H7 (cell line): ENCODE results near the gene CPXM2. TPM values are rescaled to one million over a fixed set of nuclear protein-coding genes. Genes with fewer than 3 reads are reported as not detected.
"Not testable (repeated sequence)": the region's sequence is repeated elsewhere in the genome, so short reads cannot be mapped to it uniquely, and the experiment has no call there.

Experiments
- DNase-seq: peaks from one replicate; pipeline ENCODE4 v3.0.0; 2012
- H3K27me3 ChIP-seq: 2 replicates; pipeline ENCODE4 v1.6.0; 2011; ENCODE audit warnings: mild to moderate bottlenecking, low read length; ENCODE audit not compliant: control insufficient read depth, insufficient read depth
- H3K36me3 ChIP-seq: replicated peaks from 2 replicates; pipeline ENCODE4 v1.5.1; 2011; ENCODE audit warnings: low read length; ENCODE audit not compliant: control insufficient read depth, insufficient read depth
- H3K4me3 ChIP-seq: 2 replicates; pipeline ENCODE4 v1.5.1; 2011; ENCODE audit warnings: low read depth, mild to moderate bottlenecking, control low read depth, low read length, moderate library complexity; ENCODE audit not compliant: insufficient read depth
- total RNA-seq: library from RNA; depleted of rRNA; stranded (reverse); fragments of >200 nt; shearing (Covaris generic); gene quantifications from 2 replicates; pipeline ENCODE4 v1.2.3, GENCODE V29; 2014

The CPXM2 gene
- total RNA-seq, 1 experiment from 2014 or later, result 2.9 TPM

DNA sequence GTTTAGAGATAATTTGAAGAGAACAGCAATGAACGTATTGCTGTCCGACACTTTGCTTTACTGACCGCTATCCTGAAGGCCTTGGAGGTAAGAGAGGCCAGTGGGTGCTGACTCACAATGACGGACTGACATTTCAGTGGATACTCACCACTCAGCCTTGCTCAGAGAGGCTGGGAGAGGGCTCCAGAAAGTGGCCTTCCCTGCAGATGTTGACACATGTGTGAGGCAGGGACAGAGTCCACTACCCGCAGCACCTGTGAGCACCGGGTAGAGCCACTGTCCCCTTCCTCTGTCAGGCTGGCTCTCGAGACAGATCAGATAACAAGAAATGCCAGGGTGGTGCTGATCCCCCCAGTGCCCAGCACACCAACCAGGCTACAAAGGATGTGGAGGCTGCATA, 150.5 kb downstream of the CPXM2 start:
- Histone ChIP-seq H3K27me3 (no peaks in the 10 kb centered on the region; the same call in 1 of the 2 replicates), H3K36me3 (no peaks in the 10 kb centered on the region), H3K4me3 (no peak overlapping the region)
- no peak for DNase-seq

- not testable (repeated sequence) for H3K4me3 ChIP-seq, H3K27me3 ChIP-seq, H3K36me3 ChIP-seq, DNase-seq
Measured at GRCh38 chr10:123736917-123737316, 154.7 kb downstream of the CPXM2 start.

GRCh38 chr10:123729523-123729922, 162.1 kb downstream of the CPXM2 start:
- no peaks in the 10 kb centered on the region for H3K27me3 ChIP-seq
- no peak overlapping the region for H3K4me3 ChIP-seq
- H3K36me3 ChIP-seq, result no peaks in the 10 kb centered on the region
- peak; percentile 72 for DNase-seq

- H3K36me3 ChIP-seq, result no peaks in the 10 kb centered on the region
- DNase-seq, result no peak
- H3K4me3 ChIP-seq, result no peak overlapping the region
Measured at GRCh38 chr10:123726836-123727235, 164.8 kb downstream of the CPXM2 start.

GRCh38 chr10:123726381-123726780, 165.2 kb downstream of the CPXM2 start:
- Histone ChIP-seq H3K36me3 (no peaks in the 10 kb centered on the region), H3K4me3 (no peak overlapping the region), H3K27me3 (no peaks in the 10 kb centered on the region)
- no peak for DNase-seq

More at GRCh38 chr10:123726836-123727235, 164.8 kb downstream of the CPXM2 start:
- no peaks in the 10 kb centered on the region for H3K27me3 ChIP-seq

DNA sequence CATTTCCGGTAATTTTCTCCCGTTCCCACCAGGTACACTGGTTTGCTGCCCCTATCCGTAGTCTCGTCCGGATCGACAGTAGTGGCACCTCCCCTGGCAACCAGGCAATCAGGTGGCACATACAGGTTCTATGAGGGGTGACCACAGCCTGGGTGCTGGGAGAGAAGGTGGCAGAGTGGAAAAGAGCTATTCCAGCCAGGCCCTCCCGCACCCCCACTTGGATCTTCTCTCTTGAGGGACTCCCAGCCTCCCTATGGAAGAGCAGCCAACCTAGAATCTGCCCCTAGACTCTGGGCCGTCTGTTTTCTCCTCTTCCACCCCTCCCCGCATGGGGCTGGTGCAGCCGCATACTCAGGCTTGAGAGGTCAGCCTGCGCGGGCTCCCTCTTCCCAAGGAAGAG, 166.9 kb downstream of the CPXM2 start:
- Histone ChIP-seq H3K27me3 (no peaks in the 10 kb centered on the region), H3K4me3 (no peak overlapping the region)

GRCh38 chr10:123722351-123722750, 169.3 kb downstream of the CPXM2 start:
- H3K27me3 ChIP-seq, result no peaks in the 10 kb centered on the region
- no peak for DNase-seq
- H3K4me3 ChIP-seq, result no peak overlapping the region
- H3K36me3 ChIP-seq, result no peaks in the 10 kb centered on the region

More for the DNA sequence above, 166.9 kb downstream of the CPXM2 start:
- H3K36me3 ChIP-seq, result no peaks in the 10 kb centered on the region
- DNase-seq, result no peak

GRCh38 chr10:123721441-123722049, 170.1 kb downstream of the CPXM2 start:
- no peak for DNase-seq
- Histone ChIP-seq H3K27me3 (no peaks in the 10 kb centered on the region), H3K4me3 (no peak overlapping the region), H3K36me3 (no peaks in the 10 kb centered on the region)

- no peaks in the 10 kb centered on the region for H3K27me3 ChIP-seq
- no peak for DNase-seq
- no peak overlapping the region for H3K4me3 ChIP-seq
- H3K36me3 ChIP-seq, result no peaks in the 10 kb centered on the region
Measured at GRCh38 chr10:123720536-123720935, 171.1 kb downstream of the CPXM2 start.

- Histone ChIP-seq H3K36me3 (no peaks in the 10 kb centered on the region), H3K27me3 (no peaks in the 10 kb centered on the region), H3K4me3 (no peak overlapping the region)
- DNase-seq, result no peak
Measured at GRCh38 chr10:123718544-123719060, 173.0 kb downstream of the CPXM2 start.

DNA sequence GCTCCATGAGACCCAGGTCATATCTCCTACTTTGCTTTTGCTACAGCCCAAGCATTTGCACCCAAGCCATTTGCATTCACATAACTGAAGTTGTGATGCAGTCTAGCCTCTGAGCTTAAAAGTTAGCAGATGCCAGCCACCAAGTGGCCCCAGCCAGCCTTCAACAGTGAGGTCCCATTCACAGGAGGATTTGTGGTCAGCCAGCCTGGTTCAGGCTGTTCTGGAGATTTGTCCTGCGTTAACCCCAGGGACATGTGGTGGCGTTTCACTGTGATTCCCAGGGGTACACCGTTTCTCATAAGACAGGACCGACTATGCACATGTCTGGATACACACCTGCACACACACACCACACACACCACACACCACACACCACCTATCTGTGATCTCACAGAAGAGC, 174.3 kb downstream of the CPXM2 start:
- no peaks in the 10 kb centered on the region for H3K27me3 ChIP-seq
- DNase-seq, result no peak
- H3K4me3 ChIP-seq, result no peak overlapping the region
- no peaks in the 10 kb centered on the region for H3K36me3 ChIP-seq

GRCh38 chr10:123715546-123715945, 176.1 kb downstream of the CPXM2 start:
- no peak for DNase-seq
- Histone ChIP-seq H3K27me3 (no peaks in the 10 kb centered on the region), H3K36me3 (no peaks in the 10 kb centered on the region), H3K4me3 (no peak overlapping the region)

DNA sequence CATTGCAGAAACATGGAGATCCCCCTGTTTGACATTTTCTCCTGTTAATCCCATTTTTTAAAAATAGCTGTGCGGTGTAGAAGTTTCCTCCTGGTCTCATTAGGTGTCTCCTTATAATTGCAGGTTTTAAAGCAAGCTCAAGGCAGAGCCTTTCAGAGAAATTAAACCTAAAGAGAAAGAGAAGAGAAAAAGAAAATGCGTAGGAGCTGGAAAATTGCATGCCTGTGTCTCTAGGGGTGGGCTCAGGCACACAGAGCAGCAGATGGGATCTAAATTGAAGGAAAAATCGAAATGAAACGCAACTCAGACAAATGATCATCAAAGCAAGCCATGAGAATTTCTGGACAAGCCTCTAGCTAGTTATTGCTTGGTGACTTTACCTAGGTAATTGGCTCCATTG, 185.4 kb downstream of the CPXM2 start:
- Histone ChIP-seq H3K27me3 (no peaks in the 10 kb centered on the region; the same call in 1 of the 2 replicates), H3K36me3 (no peaks in the 10 kb centered on the region), H3K4me3 (no peak overlapping the region)
- DNase-seq, result no peak

GRCh38 chr10:123704812-123705211, 186.8 kb downstream of the CPXM2 start:
- Histone ChIP-seq H3K36me3 (no peaks in the 10 kb centered on the region), H3K4me3 (no peak overlapping the region), H3K27me3 (no peaks in the 10 kb centered on the region; the same call in 1 of the 2 replicates)
- peak; percentile 61 for DNase-seq

- Histone ChIP-seq H3K27me3 (no peaks in the 10 kb centered on the region; the same call in 1 of the 2 replicates), H3K4me3 (no peak overlapping the region), H3K36me3 (no peaks in the 10 kb centered on the region)
- DNase-seq, result no peak
Measured at GRCh38 chr10:123704076-123704475, 187.5 kb downstream of the CPXM2 start.
